ENCODE measurements around the gene SP140. TPM values are rescaled to one million over a fixed set of nuclear protein-coding genes. Genes with fewer than 3 reads are reported as not detected.

The SP140 gene
- total RNA-seq, 1 experiment from 2014 or later = 2.0 TPM

- no peak for DNase-seq (ENCODE audit: low read depth)
Measured at GRCh38 chr2:230362030-230362691, 136.6 kb downstream of the SP140 start.

Other genes starting within 250 kb of the SP140 start
- gene SLC16A14, start 156.8 kb upstream of the SP140 start, total RNA-seq (2014; rRNA removed; shearing (Covaris generic)) = 0.42 and 0.81 TPM in 2 replicates
- gene SP110, start 5.8 kb upstream of the SP140 start, total RNA-seq (2014; rRNA removed; shearing (Covaris generic)) = 71.1 and 93.4 TPM in 2 replicates
- gene SP140L, start 101.5 kb downstream of the SP140 start, total RNA-seq (2014; rRNA removed; shearing (Covaris generic)) = 7.6 and 11.2 TPM in 2 replicates
- gene SP100, start 190.5 kb downstream of the SP140 start, total RNA-seq (2014; rRNA removed; shearing (Covaris generic)) = 239 and 257 TPM in 2 replicates

Data from M059J (cell line).